ENCODE measurements around the gene TAC4.

- TF ChIP-seq, protein P1, sequence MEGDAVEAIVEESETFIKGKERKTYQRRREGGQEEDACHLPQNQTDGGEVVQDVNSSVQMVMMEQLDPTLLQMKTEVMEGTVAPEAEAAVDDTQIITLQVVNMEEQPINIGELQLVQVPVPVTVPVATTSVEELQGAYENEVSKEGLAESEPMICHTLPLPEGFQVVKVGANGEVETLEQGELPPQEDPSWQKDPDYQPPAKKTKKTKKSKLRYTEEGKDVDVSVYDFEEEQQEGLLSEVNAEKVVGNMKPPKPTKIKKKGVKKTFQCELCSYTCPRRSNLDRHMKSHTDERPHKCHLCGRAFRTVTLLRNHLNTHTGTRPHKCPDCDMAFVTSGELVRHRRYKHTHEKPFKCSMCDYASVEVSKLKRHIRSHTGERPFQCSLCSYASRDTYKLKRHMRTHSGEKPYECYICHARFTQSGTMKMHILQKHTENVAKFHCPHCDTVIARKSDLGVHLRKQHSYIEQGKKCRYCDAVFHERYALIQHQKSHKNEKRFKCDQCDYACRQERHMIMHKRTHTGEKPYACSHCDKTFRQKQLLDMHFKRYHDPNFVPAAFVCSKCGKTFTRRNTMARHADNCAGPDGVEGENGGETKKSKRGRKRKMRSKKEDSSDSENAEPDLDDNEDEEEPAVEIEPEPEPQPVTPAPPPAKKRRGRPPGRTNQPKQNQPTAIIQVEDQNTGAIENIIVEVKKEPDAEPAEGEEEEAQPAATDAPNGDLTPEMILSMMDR (IDR thresholded peaks at IDR 0.05) = peak in 3 of 4 experiments; percentile 13 to 35 (median 19)
- peak; percentile 93 for TF ChIP-seq POLR2AphosphoS5 (IDR thresholded peaks at IDR 0.05)
Observed at GRCh38 chr17:49788478-49789242, 59.2 kb downstream of the TAC4 start, which contains the start of gene KAT7.

Measured in gastroesophageal sphincter (tissue), 3 donors.